HFF-Myc (cell line): ENCODE results near the gene PTPRN2.
"Not testable (repeated sequence)": the region's sequence is repeated elsewhere in the genome, so short reads cannot be mapped to it uniquely, and the experiment has no call there.

Source experiments
- DNase-seq: peaks from one replicate; pipeline ENCODE4 v3.0.0-alpha.2; 2011; ENCODE audit warnings: low read depth; ENCODE audit errors: extremely low read depth
- H3K4me3 ChIP-seq: replicated peaks from 2 replicates; pipeline ENCODE4 v1.5.1; 2011; ENCODE audit warnings: low read depth, mild to moderate bottlenecking, control low read depth, low read length
- CTCF ChIP-seq: IDR thresholded peaks from 2 replicates; pipeline ENCODE4 v1.5.1; 2012; ENCODE audit warnings: mild to moderate bottlenecking, low read depth, low read length, control low read depth; ENCODE audit errors: missing control alignments

The PTPRN2 gene

DNA sequence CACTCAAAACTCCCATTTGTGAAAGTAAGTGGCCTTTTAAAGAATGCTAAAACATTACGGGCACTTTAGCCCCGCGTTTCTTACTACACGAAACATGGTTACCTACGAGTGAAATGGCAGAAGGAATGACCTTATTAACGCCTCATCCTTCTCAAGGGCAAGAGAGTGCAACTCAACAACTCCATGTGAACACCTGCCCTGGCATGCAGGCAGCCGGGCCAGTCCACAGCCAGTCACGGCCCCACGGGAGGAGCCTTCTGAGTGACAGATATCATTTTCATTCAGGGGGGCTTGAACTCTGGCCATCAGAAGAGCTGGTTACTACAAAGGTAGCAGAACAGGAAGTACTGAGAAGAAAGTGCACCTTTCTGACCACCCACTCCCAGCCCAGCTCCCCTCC, 236.1 kb downstream of the PTPRN2 start:
- no peak for TF ChIP-seq CTCF
- H3K4me3 ChIP-seq = no peak overlapping the region

GRCh38 chr7:158351051-158351450, 236.6 kb downstream of the PTPRN2 start:
- no peak overlapping the region for H3K4me3 ChIP-seq
- DNase-seq = no peak
- TF ChIP-seq CTCF = no peak

More for the DNA sequence above, 236.1 kb downstream of the PTPRN2 start:
- DNase-seq = no peak

DNA sequence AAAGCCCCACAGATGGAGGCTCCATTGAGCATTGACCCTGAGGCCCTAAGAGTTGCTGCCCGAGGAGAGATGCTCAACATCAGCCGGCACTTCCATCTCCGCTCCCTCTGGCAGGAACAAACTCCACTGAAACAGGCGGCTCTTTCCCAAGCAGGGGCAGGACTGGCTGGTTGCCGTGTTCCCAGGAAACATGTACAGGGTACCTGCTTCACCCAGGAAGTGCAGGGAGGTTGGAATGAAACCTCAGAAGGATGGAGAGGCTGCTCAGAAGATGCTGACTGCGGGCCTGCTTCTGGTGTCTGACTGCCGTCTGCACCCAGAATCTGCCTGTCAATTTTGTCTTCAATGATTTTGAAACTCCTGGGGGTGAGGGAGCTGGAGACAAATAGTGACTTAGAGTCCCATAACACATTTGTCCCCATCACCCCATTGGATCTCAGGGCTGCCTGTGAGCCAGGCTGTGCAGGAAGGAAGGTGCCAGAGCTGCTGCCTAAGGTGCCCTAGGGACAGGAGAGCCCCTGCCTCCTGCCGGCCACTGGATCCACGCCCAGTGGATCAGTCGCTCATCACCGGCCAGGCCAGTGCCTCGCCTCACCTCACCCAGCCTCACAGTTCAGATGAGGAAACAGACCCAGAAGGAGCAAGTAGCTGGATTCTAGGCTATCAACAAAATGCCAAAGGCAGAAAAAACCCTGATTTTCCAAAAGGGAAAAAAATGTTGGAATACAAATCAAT, 237.3 kb downstream of the PTPRN2 start:
- no peak for TF ChIP-seq CTCF
- DNase-seq = no peak
- no peak overlapping the region for H3K4me3 ChIP-seq

- no peak for DNase-seq
- no peak overlapping the region for H3K4me3 ChIP-seq
- TF ChIP-seq CTCF = no peak
These were observed 239.2 kb downstream of the PTPRN2 start for GRCh38 chr7:158348446-158348845.

- not testable (repeated sequence) for H3K4me3 ChIP-seq, DNase-seq
These were observed 239.6 kb downstream of the PTPRN2 start for GRCh38 chr7:158348039-158348438.

DNA sequence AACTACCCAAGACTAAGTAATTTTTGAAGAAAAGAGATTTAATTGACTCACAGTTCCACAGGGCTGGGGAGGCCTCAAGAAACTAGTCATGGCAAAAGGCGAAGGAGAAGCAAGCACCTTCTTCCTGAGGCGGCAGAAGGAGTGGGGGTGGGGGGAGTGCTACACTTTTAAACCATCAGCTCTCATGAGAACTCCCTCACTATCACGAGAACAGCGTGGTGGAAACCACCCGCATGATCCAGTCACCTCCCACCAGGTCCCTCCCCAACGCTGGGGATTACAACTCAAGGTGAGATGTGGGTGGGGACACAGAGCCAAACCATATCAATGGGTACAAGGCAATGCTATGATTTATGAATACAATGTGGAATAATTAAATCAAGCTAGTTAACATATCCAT, 241.9 kb downstream of the PTPRN2 start:
- no peak for TF ChIP-seq CTCF
- DNase-seq = no peak
- H3K4me3 ChIP-seq = no peak overlapping the region

GRCh38 chr7:158344706-158345300, 242.8 kb downstream of the PTPRN2 start:
- no peak for DNase-seq
- no peak for TF ChIP-seq CTCF

More at GRCh38 chr7:158344706-158345300, 242.8 kb downstream of the PTPRN2 start:
- H3K4me3 ChIP-seq = no peak overlapping the region
